ENCODE data around the gene ZNF184.

ZNF184 gene

GRCh38 chr6:27415898-27416297, 57.0 kb downstream of the ZNF184 start:
- no peak for DNase-seq

DNA sequence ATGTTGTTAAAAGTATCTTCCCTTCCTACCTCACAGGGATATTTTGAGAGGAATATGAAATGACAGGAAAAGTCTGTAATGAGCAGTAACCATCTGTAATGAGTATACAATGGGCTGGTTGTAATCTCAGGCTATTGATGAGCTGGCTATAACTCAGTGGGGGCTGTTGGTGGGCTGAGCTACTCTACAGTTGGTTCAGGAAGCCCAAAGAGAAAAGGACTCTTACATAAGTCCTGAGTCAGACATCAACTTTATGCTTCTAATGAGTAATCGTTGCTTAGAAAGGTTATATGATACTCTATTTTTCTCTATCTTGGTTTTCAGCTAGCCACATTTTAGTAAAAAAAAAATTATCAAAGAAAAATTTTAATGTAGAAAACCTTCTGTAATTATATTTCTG, 57.9 kb downstream of the ZNF184 start:
- no peak for DNase-seq

DNA sequence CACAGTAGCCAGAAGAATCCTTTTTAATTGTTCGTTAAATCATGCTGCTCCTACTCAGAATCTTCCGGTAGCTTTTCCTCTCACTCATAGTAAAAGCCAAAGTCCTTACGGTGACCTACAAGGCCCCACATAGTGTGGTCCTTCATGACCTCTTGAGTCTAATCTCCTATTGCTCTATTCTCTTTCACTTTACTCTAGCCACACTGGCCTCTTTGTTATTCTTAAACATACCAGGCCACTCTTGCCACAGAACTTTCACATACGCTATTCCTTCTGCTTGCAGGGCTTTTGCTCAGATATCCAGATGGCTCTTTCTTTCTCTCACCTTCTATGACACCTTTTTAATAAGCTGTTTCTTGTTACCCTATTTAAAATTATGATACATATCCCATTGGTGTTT, 58.6 kb downstream of the ZNF184 start:
- no peak for DNase-seq

DNA sequence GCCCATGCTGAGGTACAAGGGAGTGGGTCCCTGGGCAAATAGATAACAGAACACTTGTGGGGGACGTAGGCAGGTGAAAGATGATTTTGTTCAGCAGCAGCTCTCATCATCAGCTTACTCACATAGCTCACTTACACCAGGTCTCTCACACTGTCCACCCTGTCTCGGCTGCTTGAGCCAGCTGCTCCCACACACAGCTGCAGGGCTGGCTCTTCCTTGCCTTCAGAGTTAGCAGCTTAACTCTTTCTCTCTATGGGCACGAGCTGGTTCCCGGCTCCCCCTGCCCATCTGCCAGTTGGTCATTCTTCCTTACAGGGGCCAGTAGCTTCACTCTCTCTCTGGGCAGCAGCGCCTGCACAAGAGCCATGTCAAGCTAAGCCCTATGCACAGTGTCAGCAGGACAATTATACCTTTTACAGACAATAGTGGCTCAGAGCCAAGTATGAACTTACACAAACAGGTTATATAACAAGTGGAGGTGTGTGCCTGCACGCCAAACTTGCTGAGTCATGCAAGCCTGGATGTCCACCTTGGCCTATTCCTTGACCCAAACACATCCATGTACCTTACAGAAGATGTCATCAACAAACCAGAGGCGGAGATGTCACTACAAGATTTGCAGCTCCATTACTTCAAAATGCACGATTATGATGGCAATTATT, 65.6 kb downstream of the ZNF184 start:
- no peak for DNase-seq

DNA sequence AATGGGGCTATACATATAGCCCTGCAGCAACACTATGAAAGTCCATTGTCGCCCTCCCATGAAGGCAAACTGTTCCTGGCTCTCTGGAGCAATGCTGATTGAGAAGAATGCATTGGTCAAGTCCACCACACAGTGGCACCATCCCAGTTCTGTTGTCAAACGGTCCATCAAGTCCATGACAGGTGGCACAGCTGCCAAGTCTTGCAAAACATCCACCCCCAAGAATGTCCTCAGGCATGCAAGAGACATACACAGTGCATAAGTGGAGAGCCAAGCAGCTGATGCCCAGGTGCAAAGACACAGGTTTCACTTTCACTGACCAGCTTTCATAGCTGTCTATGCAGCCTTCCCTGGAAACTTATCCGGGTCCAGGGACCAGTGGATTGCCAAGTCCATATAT, 66.8 kb downstream of the ZNF184 start:
- DNase-seq, result no peak

GRCh38 chr6:27400877-27401642, 71.8 kb downstream of the ZNF184 start:
- DNase-seq, result no peak

Data from DMS79 (cell line).